ENCODE measurements around the gene ZNF460.
A peak's percentile ranks its signal among the peaks of the same experiment; 100 is the strongest.

ZNF460 gene

DNA sequence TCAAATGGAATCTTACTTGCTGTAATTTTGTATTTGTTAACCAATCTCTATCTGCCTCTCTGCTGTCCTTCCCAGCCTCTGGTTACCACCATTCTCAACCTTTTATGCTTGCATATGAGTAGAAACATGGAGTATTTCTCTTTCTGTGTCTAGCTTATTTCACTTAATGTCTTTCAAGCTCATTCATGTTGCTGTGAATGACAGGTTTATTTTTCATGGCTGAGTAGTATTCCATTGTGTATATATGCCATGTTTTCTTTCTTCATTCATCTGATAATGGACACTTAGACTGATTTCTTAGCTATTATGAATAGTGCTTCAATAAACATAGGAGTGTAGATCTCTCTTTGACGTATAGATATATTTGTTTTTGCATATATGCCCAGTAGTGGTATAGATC, 13.4 kb downstream of the ZNF460 start:
- no peak for DNase-seq (ENCODE audit: low read depth)
- no peak overlapping the region for H3K4me3 ChIP-seq (replicated peaks; ENCODE audit: low read depth, low read length)
- TF ChIP-seq, protein P1, sequence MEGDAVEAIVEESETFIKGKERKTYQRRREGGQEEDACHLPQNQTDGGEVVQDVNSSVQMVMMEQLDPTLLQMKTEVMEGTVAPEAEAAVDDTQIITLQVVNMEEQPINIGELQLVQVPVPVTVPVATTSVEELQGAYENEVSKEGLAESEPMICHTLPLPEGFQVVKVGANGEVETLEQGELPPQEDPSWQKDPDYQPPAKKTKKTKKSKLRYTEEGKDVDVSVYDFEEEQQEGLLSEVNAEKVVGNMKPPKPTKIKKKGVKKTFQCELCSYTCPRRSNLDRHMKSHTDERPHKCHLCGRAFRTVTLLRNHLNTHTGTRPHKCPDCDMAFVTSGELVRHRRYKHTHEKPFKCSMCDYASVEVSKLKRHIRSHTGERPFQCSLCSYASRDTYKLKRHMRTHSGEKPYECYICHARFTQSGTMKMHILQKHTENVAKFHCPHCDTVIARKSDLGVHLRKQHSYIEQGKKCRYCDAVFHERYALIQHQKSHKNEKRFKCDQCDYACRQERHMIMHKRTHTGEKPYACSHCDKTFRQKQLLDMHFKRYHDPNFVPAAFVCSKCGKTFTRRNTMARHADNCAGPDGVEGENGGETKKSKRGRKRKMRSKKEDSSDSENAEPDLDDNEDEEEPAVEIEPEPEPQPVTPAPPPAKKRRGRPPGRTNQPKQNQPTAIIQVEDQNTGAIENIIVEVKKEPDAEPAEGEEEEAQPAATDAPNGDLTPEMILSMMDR (IDR thresholded peaks at IDR 0.05; ENCODE audit: low read length, missing control alignments) = no peak

DNA sequence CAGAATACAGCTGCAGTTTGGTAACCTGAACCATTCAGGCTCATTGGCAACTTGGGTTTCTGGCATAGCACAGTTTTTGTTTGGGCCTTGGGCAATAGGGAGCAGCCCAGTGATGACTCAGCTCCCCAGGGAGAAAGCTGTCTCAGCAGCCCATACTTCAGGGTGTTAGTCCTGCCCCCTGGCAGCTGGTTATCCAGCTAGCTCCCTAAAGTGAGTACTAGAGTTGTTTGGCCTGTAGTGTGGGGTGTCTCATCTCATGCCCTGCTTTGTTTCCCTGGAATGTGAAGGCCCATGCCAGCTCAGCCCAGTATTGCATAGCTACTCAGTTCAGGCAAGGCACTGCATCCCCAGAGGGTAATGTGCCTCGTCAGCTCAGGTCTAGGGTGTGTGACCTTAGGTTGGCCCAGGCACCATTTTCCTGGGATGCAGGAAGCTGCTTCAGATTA, 21.8 kb downstream of the ZNF460 start:
- TF ChIP-seq, protein P1 (IDR thresholded peaks at IDR 0.05; ENCODE audit: low read length, missing control alignments) = peak; percentile 19
- peak; percentile 97 for DNase-seq (ENCODE audit: low read depth)
- H3K4me3 ChIP-seq (replicated peaks; ENCODE audit: low read depth, low read length) = no peak overlapping the region

DNA sequence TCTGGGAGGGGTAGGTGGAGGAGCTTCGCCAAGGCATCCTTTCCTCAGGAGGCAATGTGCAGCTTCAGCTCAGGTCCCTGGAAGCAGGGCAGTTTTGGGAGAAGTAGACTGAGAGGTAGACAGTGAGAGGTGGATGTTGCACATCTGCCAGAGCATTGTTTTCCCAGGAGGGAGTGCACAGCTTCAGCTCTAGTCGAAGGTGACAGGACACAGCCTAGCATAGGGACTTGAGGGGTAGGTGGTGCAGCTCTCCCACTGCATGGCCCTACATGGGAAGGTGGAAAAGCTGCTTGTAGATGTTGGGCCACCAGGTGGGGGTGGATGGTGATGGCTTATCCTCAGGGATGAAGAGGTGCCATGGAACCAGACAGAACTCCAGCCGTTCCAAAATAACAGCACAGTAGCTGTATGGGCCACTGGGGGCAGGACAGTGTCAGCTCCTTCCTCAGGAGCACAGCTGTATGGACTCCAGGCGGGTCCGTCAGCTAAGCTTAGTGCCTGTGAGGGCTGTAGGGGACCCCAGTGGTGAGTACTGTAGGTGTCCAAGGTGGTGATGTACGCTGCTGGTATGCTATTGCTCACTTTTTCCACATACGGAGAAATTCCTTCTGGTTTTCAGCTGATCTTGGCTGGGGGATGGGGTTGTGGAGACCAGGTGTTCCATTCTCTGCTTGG, 22.6 kb downstream of the ZNF460 start:
- TF ChIP-seq, protein P1 (IDR thresholded peaks at IDR 0.05; ENCODE audit: low read length, missing control alignments) = no peak
- H3K4me3 ChIP-seq (replicated peaks; ENCODE audit: low read depth, low read length) = no peak overlapping the region
- DNase-seq (ENCODE audit: low read depth) = no peak

DNA sequence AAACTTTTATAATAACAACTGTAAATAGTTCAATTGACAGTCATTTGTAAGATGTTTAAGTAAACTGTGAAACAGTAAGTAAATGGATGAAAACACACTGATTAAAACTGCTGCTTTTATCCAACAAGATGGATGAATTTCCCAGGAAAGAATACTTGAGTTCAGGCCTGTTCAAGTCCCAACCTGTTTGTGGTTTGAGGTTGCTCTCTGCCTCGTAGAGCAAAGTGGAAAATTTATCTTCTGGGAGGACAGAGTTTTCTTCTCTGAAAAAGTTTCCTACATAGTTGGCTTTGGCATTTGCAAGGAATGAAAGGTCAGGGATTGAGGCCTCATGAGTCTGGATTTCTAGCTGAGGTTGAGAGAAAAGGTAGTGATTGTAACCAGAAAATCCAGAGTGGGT, 24.8 kb downstream of the ZNF460 start:
- no peak overlapping the region for H3K4me3 ChIP-seq (replicated peaks; ENCODE audit: low read depth, low read length)
- DNase-seq (ENCODE audit: low read depth) = no peak
- TF ChIP-seq, protein P1 (IDR thresholded peaks at IDR 0.05; ENCODE audit: low read length, missing control alignments) = no peak

DNA sequence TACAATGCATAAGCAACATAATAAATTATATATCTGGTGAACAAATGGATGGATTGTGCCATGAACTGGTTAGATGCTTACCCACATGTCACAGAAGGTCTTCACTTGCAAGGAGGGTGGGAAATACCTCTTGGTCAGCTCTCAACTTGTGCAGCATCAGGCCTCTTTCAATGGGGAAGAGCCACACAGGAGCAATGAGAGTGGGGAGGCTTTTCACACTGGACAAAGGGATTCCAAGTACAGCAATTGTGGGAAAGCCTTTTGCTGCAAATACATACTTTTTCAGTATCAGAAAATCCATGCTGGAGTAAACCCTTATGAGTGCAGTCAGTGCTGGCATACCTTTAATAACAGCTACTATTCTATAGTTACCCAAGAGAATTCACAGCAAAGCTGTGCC, 28.2 kb downstream of the ZNF460 start:
- no peak overlapping the region for H3K4me3 ChIP-seq (replicated peaks; ENCODE audit: low read depth, low read length)
- no peak for DNase-seq (ENCODE audit: low read depth)
- TF ChIP-seq, protein P1 (IDR thresholded peaks at IDR 0.05; ENCODE audit: low read length, missing control alignments) = no peak

DNA sequence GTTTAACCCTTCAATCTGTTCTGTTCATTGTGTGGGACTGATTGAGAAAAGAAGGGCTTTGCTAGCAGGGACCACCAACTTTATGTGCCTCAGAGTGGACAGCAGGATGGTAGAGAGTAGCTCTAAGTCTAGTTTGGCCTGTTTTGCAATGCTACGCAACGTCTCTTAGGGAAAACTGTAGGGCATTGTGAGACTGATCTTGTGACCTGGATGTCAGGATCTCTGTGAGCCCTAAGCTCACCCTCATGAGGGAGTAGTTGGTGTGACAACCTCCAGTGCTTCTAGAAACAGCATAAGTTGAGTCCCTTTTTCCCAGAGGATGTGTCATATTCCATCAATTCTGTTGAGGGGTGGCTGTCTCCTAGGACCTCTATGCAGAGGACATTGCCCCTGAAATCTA, 30.5 kb downstream of the ZNF460 start:
- H3K4me3 ChIP-seq (replicated peaks; ENCODE audit: low read depth, low read length) = no peak overlapping the region
- DNase-seq (ENCODE audit: low read depth) = no peak
- TF ChIP-seq, protein P1 (IDR thresholded peaks at IDR 0.05; ENCODE audit: low read length, missing control alignments) = no peak

DNA sequence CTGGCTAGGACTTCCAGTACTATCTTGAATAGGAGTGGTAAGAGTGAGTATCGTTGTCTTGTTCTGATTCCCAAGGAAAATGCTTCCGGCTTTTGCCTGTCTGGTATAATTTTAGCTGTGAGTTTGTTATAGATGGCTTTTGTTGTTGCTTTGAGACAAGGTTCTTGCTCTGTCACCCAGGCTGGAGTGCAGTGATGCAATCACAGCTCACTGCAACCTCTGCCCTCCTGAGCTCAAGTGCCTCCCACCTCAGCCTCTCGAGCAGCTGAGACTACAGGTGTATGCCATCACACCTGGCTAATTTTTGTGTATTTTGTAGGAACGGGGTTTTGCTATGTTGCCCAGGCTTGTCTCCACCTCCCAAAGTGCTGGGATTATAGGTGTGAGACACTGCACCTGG, 33.9 kb downstream of the ZNF460 start:
- DNase-seq (ENCODE audit: low read depth) = no peak
- TF ChIP-seq, protein P1 (IDR thresholded peaks at IDR 0.05; ENCODE audit: low read length, missing control alignments) = no peak
- no peak overlapping the region for H3K4me3 ChIP-seq (replicated peaks; ENCODE audit: low read depth, low read length)

Data from fibroblast of pulmonary artery (primary cell).